Gastroesophageal sphincter (tissue), 3 donors: ENCODE data around the gene THRSP.

ENCODE experiments used
- EP300 ChIP-seq: sonication (generic); formaldehyde crosslinking; IDR thresholded peaks from one replicate; pipeline ENCODE4 v1.6.1; 2017; ENCODE audit warnings: antibody characterized with exemption, mild to moderate bottlenecking
- POLR2AphosphoS5 ChIP-seq: sonication (generic); formaldehyde crosslinking; IDR thresholded peaks from one replicate; pipeline ENCODE4 v1.6.1; 2017; ENCODE audit warnings: antibody characterized with exemption
- TF ChIP-seq, protein P1 (sequence below), 4 experiments: fragments of 200-600 bp in 2 of 4; fragments of 450-650 bp in 2 of 4; sonication (generic) in 1 of 4; IDR thresholded peaks; one replicate each; pipeline ENCODE4 v1.5.1; 2017 to 2019; ENCODE audit warnings: antibody characterized with exemption in 4 of 4, mild to moderate bottlenecking in 2 of 4, moderate library complexity in 2 of 4

DNA sequence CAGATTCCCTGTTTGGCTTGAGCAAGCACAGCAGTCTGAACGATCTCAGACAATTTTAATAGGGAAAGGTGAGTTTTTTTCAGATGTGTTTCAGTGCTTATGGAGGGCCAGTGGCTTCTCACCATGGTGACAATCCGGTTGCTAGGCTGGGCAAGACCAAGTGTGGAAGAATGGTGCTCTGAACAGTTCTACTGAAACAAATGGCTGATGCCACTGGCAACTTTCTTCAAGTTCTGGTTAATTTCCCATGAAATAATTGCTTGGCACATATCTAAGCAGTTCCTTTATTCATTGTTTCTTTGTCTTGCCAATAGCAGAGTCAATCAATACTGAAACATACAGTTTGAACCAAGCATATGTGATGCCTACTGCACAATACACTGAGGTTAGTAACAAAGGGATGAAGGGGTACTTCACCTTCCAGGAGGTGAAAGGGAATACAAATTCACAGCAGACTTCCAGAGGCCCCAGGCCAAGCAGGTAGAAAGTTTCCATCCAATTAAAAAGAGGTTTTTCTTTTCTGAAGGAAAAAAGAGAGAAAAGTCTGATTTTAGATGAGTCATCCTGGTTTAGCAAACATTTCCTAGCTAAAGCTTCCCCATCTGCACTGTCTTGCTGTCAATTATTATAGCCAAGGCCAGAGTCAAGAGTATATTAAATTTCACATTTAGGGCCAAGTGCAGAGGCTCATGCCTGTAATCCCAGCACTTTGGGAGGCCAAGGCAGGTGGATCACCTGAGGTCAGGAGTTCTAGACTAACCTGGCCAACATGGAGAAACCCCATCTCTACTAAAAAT, 37.2 kb downstream of the THRSP start:
- TF ChIP-seq, protein P1, sequence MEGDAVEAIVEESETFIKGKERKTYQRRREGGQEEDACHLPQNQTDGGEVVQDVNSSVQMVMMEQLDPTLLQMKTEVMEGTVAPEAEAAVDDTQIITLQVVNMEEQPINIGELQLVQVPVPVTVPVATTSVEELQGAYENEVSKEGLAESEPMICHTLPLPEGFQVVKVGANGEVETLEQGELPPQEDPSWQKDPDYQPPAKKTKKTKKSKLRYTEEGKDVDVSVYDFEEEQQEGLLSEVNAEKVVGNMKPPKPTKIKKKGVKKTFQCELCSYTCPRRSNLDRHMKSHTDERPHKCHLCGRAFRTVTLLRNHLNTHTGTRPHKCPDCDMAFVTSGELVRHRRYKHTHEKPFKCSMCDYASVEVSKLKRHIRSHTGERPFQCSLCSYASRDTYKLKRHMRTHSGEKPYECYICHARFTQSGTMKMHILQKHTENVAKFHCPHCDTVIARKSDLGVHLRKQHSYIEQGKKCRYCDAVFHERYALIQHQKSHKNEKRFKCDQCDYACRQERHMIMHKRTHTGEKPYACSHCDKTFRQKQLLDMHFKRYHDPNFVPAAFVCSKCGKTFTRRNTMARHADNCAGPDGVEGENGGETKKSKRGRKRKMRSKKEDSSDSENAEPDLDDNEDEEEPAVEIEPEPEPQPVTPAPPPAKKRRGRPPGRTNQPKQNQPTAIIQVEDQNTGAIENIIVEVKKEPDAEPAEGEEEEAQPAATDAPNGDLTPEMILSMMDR (IDR thresholded peaks at IDR 0.05), result no peak
- TF ChIP-seq POLR2AphosphoS5, result no peak
- no peak for TF ChIP-seq EP300
